HEK293 (cell line): Measurements from ENCODE around the gene FBXL4.

Experiments used
- CTCF ChIA-PET: fragments of 350-600 bp; formaldehyde crosslinking; extraction: SDS; loops from one replicate; lab custom pipeline; 2021; ENCODE audit warnings: antibody characterized with exemption; lab: Yijun Ruan, JAX
- POLR2A ChIA-PET: fragments of 300-600 bp; formaldehyde crosslinking; extraction: SDS; loops from one replicate; lab custom pipeline; 2020; ENCODE audit warnings: antibody characterized with exemption, inconsistent platforms; lab: Yijun Ruan, JAX
- H3K27ac ChIP-seq: fragments of 200-500 bp; sonication (Bioruptor generic); 2 replicates; pipeline ENCODE4 v1.5.1; 2014; ENCODE audit warnings: low read depth, low read length, control low read depth, inconsistent platforms; ENCODE audit errors: extremely low read depth
- H3K36me3 ChIP-seq, 2 experiments: fragments of 200-500 bp in 1 of 2; sonication (Bioruptor generic) in 1 of 2; 1 replicate in 1 of 2; 2 replicates in 1 of 2; pipeline ENCODE4 v1.5.1; 2014 to 2017; ENCODE audit warnings: inconsistent platforms in 2 of 2, low read length in 2 of 2; ENCODE audit not compliant: control insufficient read depth in 2 of 2, insufficient read depth in 1 of 2
- H3K4me1 ChIP-seq: fragments of 200-500 bp; sonication (Bioruptor generic); 2 replicates; pipeline ENCODE4 v1.5.1; 2014; ENCODE audit warnings: mild to moderate bottlenecking, low read length, inconsistent platforms; ENCODE audit not compliant: control insufficient read depth, insufficient read depth
- H3K4me3 ChIP-seq: 2 replicates; pipeline ENCODE4 v1.5.1; 2011; ENCODE audit warnings: low read depth, mild to moderate bottlenecking, control low read depth, low read length, moderate library complexity
- H3K9me3 ChIP-seq: fragments of 200-500 bp; sonication (Bioruptor generic); 2 replicates; pipeline ENCODE4 v1.5.1; 2014; ENCODE audit warnings: low read depth, low read length, inconsistent platforms; ENCODE audit not compliant: control insufficient read depth, insufficient read depth
- GFI1B ChIP-seq: fragments of 450-650 bp; formaldehyde crosslinking; IDR thresholded peaks from 2 replicates; pipeline ENCODE4 v1.5.1; 2016; ENCODE audit warnings: missing biosample characterization, missing genetic modification characterization
- HOXA7 ChIP-seq: sonication (generic); formaldehyde crosslinking; IDR thresholded peaks from 2 replicates; pipeline ENCODE4 v1.8.1; 2022; ENCODE audit warnings: missing genetic modification reagents, borderline replicate concordance
- MZF1 ChIP-seq: fragments of 450-650 bp; formaldehyde crosslinking; IDR thresholded peaks from 2 replicates; pipeline ENCODE4 v1.5.1; 2017; ENCODE audit warnings: missing biosample characterization, missing genetic modification characterization, borderline replicate concordance
- YY2 ChIP-seq: fragments of 450-650 bp; formaldehyde crosslinking; IDR thresholded peaks from 2 replicates; pipeline ENCODE4 v1.5.1; 2016; ENCODE audit warnings: missing biosample characterization, missing genetic modification characterization
- ZNF114 ChIP-seq: fragments of 450-650 bp; formaldehyde crosslinking; IDR thresholded peaks from 2 replicates; pipeline ENCODE4 v1.5.0; 2017; ENCODE audit warnings: missing biosample characterization, missing genetic modification characterization
- ZNF140 ChIP-seq: fragments of 450-650 bp; formaldehyde crosslinking; IDR thresholded peaks from 2 replicates; pipeline ENCODE4 v1.5.1; 2016; ENCODE audit warnings: missing biosample characterization, missing genetic modification characterization
- ZNF157 ChIP-seq: fragments of 450-650 bp; formaldehyde crosslinking; IDR thresholded peaks from 2 replicates; pipeline ENCODE4 v1.5.1; 2016; ENCODE audit warnings: missing biosample characterization, missing genetic modification characterization
- ZNF169 ChIP-seq: fragments of 450-650 bp; formaldehyde crosslinking; IDR thresholded peaks from 2 replicates; pipeline ENCODE4 v1.5.1; 2016; ENCODE audit warnings: missing biosample characterization, missing genetic modification characterization
- ZNF239 ChIP-seq: fragments of 450-650 bp; formaldehyde crosslinking; IDR thresholded peaks from 2 replicates; pipeline ENCODE4 v1.5.1; 2016; ENCODE audit warnings: missing biosample characterization, missing genetic modification characterization
- ZNF366 ChIP-seq: fragments of 450-650 bp; formaldehyde crosslinking; conservative IDR thresholded peaks from 2 replicates; pipeline ENCODE4 v1.5.1; 2016; ENCODE audit warnings: missing biosample characterization, missing genetic modification characterization
- ZNF530 ChIP-seq: fragments of 450-650 bp; formaldehyde crosslinking; IDR thresholded peaks from 2 replicates; pipeline ENCODE4 v1.5.1; 2016; ENCODE audit warnings: low read depth, missing biosample characterization, missing genetic modification characterization
- ZNF548 ChIP-seq: fragments of 450-650 bp; formaldehyde crosslinking; IDR thresholded peaks from 2 replicates; pipeline ENCODE4 v1.5.1; 2016; ENCODE audit warnings: missing biosample characterization, missing genetic modification characterization
- ZNF555 ChIP-seq: fragments of 450-650 bp; formaldehyde crosslinking; conservative IDR thresholded peaks from 2 replicates; pipeline ENCODE4 v1.5.1; 2017; ENCODE audit warnings: missing biosample characterization, mild to moderate bottlenecking, missing genetic modification characterization, inconsistent platforms
- ZNF600 ChIP-seq: fragments of 450-650 bp; formaldehyde crosslinking; IDR thresholded peaks from 2 replicates; pipeline ENCODE4 v1.5.1; 2016; ENCODE audit warnings: missing biosample characterization, missing genetic modification characterization
- ZNF623 ChIP-seq: fragments of 450-650 bp; formaldehyde crosslinking; IDR thresholded peaks from 2 replicates; pipeline ENCODE4 v1.5.1; 2016; ENCODE audit warnings: missing biosample characterization, missing genetic modification characterization
- ZNF76 ChIP-seq: fragments of 450-650 bp; formaldehyde crosslinking; IDR thresholded peaks from 2 replicates; pipeline ENCODE4; 2016; ENCODE audit warnings: low read depth, missing biosample characterization, missing genetic modification characterization, borderline replicate concordance
- ZNF768 ChIP-seq: fragments of 450-650 bp; formaldehyde crosslinking; IDR thresholded peaks from 2 replicates; pipeline ENCODE4 v1.5.1; 2018; ENCODE audit warnings: missing biosample characterization, mild to moderate bottlenecking, missing genetic modification characterization
- TF ChIP-seq, protein P1 (sequence below): fragments of 450-650 bp; formaldehyde crosslinking; IDR thresholded peaks from 2 replicates; pipeline ENCODE4 v1.5.1; 2016; ENCODE audit warnings: missing biosample characterization, missing genetic modification characterization, borderline replicate concordance
- TF ChIP-seq, protein P2 (sequence below): fragments of 450-650 bp; formaldehyde crosslinking; IDR thresholded peaks from 2 replicates; pipeline ENCODE4 v1.5.1; 2016; ENCODE audit warnings: missing biosample characterization, missing genetic modification characterization
- TF ChIP-seq, protein P3 (sequence below): fragments of 450-650 bp; formaldehyde crosslinking; IDR thresholded peaks from 2 replicates; pipeline ENCODE4 v1.5.1; 2016; ENCODE audit warnings: missing biosample characterization, missing genetic modification characterization
- TF ChIP-seq, protein P4 (sequence below): fragments of 450-650 bp; formaldehyde crosslinking; IDR thresholded peaks from 2 replicates; pipeline ENCODE4 v1.5.1; 2016; ENCODE audit warnings: missing biosample characterization, missing genetic modification characterization

FBXL4 gene

DNA sequence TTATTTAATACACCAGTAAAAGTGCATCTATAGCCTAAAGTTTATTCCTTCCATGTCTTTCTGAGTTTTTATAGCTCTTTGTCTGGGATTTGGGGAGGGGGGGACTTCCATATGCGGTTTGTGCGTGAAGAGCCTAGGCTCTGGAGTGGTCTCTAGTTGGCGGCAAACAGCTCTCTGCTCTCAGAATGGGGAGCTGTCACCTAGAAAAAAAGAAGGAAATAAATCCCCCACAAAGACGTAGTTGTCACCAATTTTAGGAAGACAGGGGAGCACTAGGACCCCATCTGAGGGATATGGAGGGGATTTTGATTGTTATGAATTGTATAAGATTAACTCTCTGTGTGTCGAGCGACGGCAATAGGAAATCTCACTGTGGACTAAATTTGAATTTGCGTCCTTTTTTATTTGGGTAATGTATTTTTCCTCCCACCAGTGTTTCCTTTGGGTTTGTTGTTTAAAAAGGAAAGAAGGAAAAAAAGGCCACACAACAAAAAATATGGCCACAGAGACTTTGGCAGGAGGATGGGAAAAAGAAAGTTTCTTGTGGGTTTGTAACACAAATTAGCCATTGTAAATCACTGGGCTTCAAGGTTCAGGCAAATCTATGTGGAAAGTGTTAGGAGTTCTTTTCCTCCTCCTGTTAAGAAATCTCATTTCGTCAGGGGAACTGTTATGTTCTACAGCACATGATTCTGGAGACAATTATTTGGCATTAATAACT is 106.0 kb downstream of the FBXL4 start:
- ChIA-PET CTCF (interaction anchor here (0.5 to 1.9 kb wide), 5 partner anchors 72 to 1764 kb away, joined by 3 to 6 read pairs (median 4); no protein-coding TSS in a partner anchor), POLR2A (no interaction called here)
- Histone ChIP-seq H3K27ac (no peak overlapping the region), H3K4me1 (peaks cover 3% of the 10 kb centered on the region), H3K9me3 (no peaks in the 10 kb centered on the region), H3K36me3 (peaks cover 0 to 9% of the 10 kb centered on the region in 2 experiments; a peak in 1 of 3 replicates), H3K4me3 (no peak overlapping the region)
- no peak for TF ChIP-seq GFI1B (tag by site-specific recombination)
- TF ChIP-seq, protein P1, sequence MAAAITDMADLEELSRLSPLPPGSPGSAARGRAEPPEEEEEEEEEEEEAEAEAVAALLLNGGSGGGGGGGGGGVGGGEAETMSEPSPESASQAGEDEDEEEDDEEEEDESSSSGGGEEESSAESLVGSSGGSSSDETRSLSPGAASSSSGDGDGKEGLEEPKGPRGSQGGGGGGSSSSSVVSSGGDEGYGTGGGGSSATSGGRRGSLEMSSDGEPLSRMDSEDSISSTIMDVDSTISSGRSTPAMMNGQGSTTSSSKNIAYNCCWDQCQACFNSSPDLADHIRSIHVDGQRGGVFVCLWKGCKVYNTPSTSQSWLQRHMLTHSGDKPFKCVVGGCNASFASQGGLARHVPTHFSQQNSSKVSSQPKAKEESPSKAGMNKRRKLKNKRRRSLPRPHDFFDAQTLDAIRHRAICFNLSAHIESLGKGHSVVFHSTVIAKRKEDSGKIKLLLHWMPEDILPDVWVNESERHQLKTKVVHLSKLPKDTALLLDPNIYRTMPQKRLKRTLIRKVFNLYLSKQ: no peak

DNA sequence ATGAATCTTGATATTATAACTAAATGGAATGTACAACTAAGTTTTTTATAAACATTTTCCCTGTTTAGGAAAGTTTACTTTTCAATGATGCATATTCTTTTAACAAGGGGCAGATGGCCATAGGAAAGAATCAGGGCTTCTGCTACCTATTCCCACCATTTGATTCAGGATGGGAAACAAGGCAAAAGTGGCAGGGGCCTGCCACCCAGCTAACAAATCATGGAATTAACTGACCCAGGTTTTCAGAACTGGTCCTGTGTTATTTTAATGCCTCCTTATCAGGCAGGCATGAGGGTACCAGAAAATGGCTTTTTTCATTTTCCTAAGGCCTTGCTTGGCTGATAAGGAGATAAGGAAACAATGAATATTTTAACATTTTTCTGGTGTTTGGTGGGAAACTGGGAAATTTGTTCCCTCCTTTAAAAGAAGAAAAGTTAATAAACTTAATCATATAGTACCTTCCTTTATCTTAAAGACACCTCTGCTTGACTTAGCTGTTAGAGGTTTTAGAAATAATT is 106.7 kb downstream of the FBXL4 start:
- Histone ChIP-seq H3K36me3 (peaks cover 0 to 5% of the 10 kb centered on the region in 2 experiments; a peak in 1 of 3 replicates), H3K27ac (no peak overlapping the region), H3K4me1 (peaks cover 3% of the 10 kb centered on the region), H3K4me3 (no peak overlapping the region), H3K9me3 (no peaks in the 10 kb centered on the region)
- TF ChIP-seq, protein P2, sequence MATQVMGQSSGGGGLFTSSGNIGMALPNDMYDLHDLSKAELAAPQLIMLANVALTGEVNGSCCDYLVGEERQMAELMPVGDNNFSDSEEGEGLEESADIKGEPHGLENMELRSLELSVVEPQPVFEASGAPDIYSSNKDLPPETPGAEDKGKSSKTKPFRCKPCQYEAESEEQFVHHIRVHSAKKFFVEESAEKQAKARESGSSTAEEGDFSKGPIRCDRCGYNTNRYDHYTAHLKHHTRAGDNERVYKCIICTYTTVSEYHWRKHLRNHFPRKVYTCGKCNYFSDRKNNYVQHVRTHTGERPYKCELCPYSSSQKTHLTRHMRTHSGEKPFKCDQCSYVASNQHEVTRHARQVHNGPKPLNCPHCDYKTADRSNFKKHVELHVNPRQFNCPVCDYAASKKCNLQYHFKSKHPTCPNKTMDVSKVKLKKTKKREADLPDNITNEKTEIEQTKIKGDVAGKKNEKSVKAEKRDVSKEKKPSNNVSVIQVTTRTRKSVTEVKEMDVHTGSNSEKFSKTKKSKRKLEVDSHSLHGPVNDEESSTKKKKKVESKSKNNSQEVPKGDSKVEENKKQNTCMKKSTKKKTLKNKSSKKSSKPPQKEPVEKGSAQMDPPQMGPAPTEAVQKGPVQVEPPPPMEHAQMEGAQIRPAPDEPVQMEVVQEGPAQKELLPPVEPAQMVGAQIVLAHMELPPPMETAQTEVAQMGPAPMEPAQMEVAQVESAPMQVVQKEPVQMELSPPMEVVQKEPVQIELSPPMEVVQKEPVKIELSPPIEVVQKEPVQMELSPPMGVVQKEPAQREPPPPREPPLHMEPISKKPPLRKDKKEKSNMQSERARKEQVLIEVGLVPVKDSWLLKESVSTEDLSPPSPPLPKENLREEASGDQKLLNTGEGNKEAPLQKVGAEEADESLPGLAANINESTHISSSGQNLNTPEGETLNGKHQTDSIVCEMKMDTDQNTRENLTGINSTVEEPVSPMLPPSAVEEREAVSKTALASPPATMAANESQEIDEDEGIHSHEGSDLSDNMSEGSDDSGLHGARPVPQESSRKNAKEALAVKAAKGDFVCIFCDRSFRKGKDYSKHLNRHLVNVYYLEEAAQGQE (tag by site-specific recombination): no peak
- no peak for TF ChIP-seq ZNF555
- no peak for TF ChIP-seq ZNF140
- no peak for TF ChIP-seq ZNF623
- POLR2A ChIA-PET: no interaction called here
- CTCF ChIA-PET: interaction anchor here (0.7 to 1.0 kb wide), 4 partner anchors 71 to 652 kb away, joined by 3 to 5 read pairs (median 4); no protein-coding TSS in a partner anchor

DNA sequence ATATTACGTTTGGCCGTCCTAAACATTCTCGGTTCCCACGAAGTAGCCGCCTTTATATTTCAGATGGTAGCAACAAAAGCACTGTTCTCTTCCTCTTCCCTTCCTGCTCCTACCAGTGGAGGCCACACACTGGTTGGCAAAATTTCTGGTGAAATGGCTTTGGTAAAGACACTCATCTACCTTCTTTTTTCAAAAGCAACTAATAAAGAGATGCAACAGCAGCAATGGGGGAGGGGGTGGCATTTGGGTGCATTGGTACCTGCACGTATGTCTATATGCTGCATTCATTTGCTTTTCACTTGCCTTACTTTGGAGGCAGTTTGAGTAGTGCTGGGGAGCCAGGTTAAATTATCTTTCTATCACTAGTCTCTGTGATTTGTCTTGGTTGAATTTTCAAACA is 107.4 kb downstream of the FBXL4 start:
- no peak overlapping the region for H3K4me3 ChIP-seq
- ChIA-PET CTCF (interaction anchor here (0.6 to 1.1 kb wide), 3 partner anchors 71 to 1409 kb away, joined by 3 to 4 read pairs (median 3); no protein-coding TSS in a partner anchor), POLR2A (no interaction called here)
- H3K27ac ChIP-seq: no peak overlapping the region
- peaks cover 3% of the 10 kb centered on the region for H3K4me1 ChIP-seq
- no peaks in the 10 kb centered on the region for H3K9me3 ChIP-seq
- H3K36me3 ChIP-seq: peaks cover 0 to 5% of the 10 kb centered on the region in 2 experiments; a peak in 1 of 3 replicates
- TF ChIP-seq ZNF239: no peak
- no peak for TF ChIP-seq ZNF530 (tag by site-specific recombination)
- no peak for TF ChIP-seq ZNF76 (tag by site-specific recombination)
- TF ChIP-seq ZNF114: no peak
- no peak for TF ChIP-seq MZF1 (tag by site-specific recombination)
- TF ChIP-seq ZNF169 (tag by site-specific recombination): no peak
- TF ChIP-seq, protein P3, sequence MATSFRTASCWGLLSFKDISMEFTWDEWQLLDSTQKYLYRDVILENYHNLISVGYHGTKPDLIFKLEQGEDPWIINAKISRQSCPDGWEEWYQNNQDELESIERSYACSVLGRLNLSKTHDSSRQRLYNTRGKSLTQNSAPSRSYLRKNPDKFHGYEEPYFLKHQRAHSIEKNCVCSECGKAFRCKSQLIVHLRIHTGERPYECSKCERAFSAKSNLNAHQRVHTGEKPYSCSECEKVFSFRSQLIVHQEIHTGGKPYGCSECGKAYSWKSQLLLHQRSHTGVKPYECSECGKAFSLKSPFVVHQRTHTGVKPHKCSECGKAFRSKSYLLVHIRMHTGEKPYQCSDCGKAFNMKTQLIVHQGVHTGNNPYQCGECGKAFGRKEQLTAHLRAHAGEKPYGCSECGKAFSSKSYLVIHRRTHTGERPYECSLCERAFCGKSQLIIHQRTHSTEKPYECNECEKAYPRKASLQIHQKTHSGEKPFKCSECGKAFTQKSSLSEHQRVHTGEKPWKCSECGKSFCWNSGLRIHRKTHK (tag by site-specific recombination): no peak
- no peak for TF ChIP-seq ZNF366
- no peak for TF ChIP-seq YY2 (tag by site-specific recombination)
- no peak for TF ChIP-seq ZNF157 (tag by site-specific recombination)
- TF ChIP-seq ZNF600 (tag by site-specific recombination): no peak
- no peak for TF ChIP-seq ZNF548 (tag by site-specific recombination)
- TF ChIP-seq ZNF768 (tag by site-specific recombination): no peak
- TF ChIP-seq, protein P4, sequence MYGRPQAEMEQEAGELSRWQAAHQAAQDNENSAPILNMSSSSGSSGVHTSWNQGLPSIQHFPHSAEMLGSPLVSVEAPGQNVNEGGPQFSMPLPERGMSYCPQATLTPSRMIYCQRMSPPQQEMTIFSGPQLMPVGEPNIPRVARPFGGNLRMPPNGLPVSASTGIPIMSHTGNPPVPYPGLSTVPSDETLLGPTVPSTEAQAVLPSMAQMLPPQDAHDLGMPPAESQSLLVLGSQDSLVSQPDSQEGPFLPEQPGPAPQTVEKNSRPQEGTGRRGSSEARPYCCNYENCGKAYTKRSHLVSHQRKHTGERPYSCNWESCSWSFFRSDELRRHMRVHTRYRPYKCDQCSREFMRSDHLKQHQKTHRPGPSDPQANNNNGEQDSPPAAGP (tag by site-specific recombination): no peak
- TF ChIP-seq HOXA7 (CRISPR knock-in tag): no peak
